SK-N-SH (cell line): Measurements from ENCODE around the gene CDH13. TPM values are rescaled to one million over a fixed set of nuclear protein-coding genes. Genes with fewer than 3 reads are reported as not detected.
A peak's percentile ranks its signal among the peaks of the same experiment; 100 is the strongest.

Experiments
- CTCF ChIA-PET: fragments of 300-600, 350-600 bp; formaldehyde crosslinking; extraction: SDS; loops from one replicate; lab custom pipeline; 2021; lab: Yijun Ruan, JAX
- POLR2A ChIA-PET: fragments of 350-600 bp; sonication (Branson Sonifier 250); formaldehyde crosslinking; extraction: SDS; loops from one replicate; lab custom pipeline; 2020; ENCODE audit warnings: antibody characterized with exemption, inconsistent platforms; lab: Yijun Ruan, JAX
- DNase-seq: peaks from one replicate; pipeline ENCODE4 v3.0.0; 2012
- H2AFZ ChIP-seq: fragments of 200-600 bp; sonication (generic); 2 replicates; pipeline ENCODE4 v1.8.1; 2016; ENCODE audit warnings: antibody characterized with exemption, mild to moderate bottlenecking, low read depth
- H3F3A ChIP-seq: fragments of 200-600 bp; sonication (generic); replicated peaks from 2 replicates; pipeline ENCODE3; 2016; ENCODE audit warnings: antibody characterized with exemption, mild to moderate bottlenecking; ENCODE audit not compliant: insufficient read depth
- H3K27ac ChIP-seq, 2 experiments: fragments of 200-500 bp in 1 of 2; fragments of 200-600 bp in 1 of 2; sonication (Bioruptor generic) in 1 of 2; sonication (generic), shearing (Covaris generic) in 1 of 2; 2 replicates each; pipeline versions ENCODE4 v1.5.1 to v1.6.1; 2014 to 2016; ENCODE audit warnings: low read depth in 2 of 2, inconsistent platforms in 1 of 2, low read length in 1 of 2, mild to moderate bottlenecking in 1 of 2, mixed read lengths in 1 of 2
- H3K27me3 ChIP-seq: fragments of 200-600 bp; sonication (generic), shearing (Covaris generic); 2 replicates; pipeline ENCODE4 v1.6.1; 2016; ENCODE audit warnings: mixed run types; ENCODE audit not compliant: insufficient read depth
- H3K36me3 ChIP-seq, 2 experiments: fragments of 200-500 bp in 1 of 2; fragments of 200-600 bp in 1 of 2; sonication (Bioruptor generic) in 1 of 2; sonication (generic) in 1 of 2; replicated peaks in 1 of 2; 2 replicates each; pipeline versions ENCODE3 to v1.5.1; 2014 to 2016; ENCODE audit warnings: low read length in 1 of 2, mild to moderate bottlenecking in 1 of 2; ENCODE audit not compliant: insufficient read depth in 2 of 2, control insufficient read depth in 1 of 2
- H3K4me1 ChIP-seq, 2 experiments: fragments of 200-500 bp in 1 of 2; fragments of 200-600 bp in 1 of 2; sonication (Bioruptor generic) in 1 of 2; sonication (generic), shearing (Covaris generic) in 1 of 2; 2 replicates each; pipeline versions ENCODE4 v1.5.1 to v1.6.1; 2014 to 2016; ENCODE audit warnings: low read depth in 1 of 2, low read length in 1 of 2, mixed run types in 1 of 2; ENCODE audit not compliant: insufficient read depth in 2 of 2, control insufficient read depth in 1 of 2
- H3K4me2 ChIP-seq: fragments of 200-600 bp; sonication (generic), shearing (Covaris generic); 2 replicates; pipeline ENCODE4 v1.6.1; 2017; ENCODE audit warnings: mixed run types
- H3K4me3 ChIP-seq, 2 experiments: fragments of 200-500 bp in 1 of 2; fragments of 200-600 bp in 1 of 2; sonication (Bioruptor generic) in 1 of 2; sonication (generic), shearing (Covaris generic) in 1 of 2; 2 replicates each; pipeline versions ENCODE4 v1.5.1 to v1.8.1; 2014 to 2016; ENCODE audit warnings: low read depth in 2 of 2, inconsistent platforms in 1 of 2, low read length in 1 of 2, mild to moderate bottlenecking in 1 of 2, mixed read lengths in 1 of 2, moderate library complexity in 1 of 2
- H3K79me2 ChIP-seq: fragments of 200-600 bp; sonication (generic); 2 replicates; pipeline ENCODE4 v1.8.1; 2017; ENCODE audit warnings: mild to moderate bottlenecking; ENCODE audit not compliant: insufficient read depth
- H3K9ac ChIP-seq: fragments of 200-600 bp; sonication (generic); 2 replicates; pipeline ENCODE4 v1.6.1; 2017; ENCODE audit warnings: mixed run types
- H3K9me2 ChIP-seq: fragments of 200-600 bp; sonication (generic); 2 replicates; pipeline ENCODE4 v1.6.1; 2017; ENCODE audit warnings: mixed run types
- H3K9me3 ChIP-seq: fragments of 200-600 bp; sonication (generic); 2 replicates; pipeline ENCODE4 v1.6.1; 2017; ENCODE audit warnings: mixed run types, mild to moderate bottlenecking, moderate library complexity
- H4K20me1 ChIP-seq: fragments of 200-600 bp; sonication (generic); 2 replicates; pipeline ENCODE4 v1.6.1; 2017; ENCODE audit warnings: mild to moderate bottlenecking, mixed run types; ENCODE audit not compliant: insufficient read depth
- CTCF ChIP-seq: fragments of 200-600 bp; sonication (generic); IDR thresholded peaks from 2 replicates; pipeline ENCODE4 v1.6.1; 2017; ENCODE audit warnings: antibody characterized with exemption, mild to moderate bottlenecking, moderate library complexity
- EP300 ChIP-seq, 2 experiments: IDR thresholded peaks; 2 replicates each; pipeline versions ENCODE4 v1.4.0 to v1.6.1; 2012; ENCODE audit warnings: borderline replicate concordance in 1 of 2, low read depth in 1 of 2, low read length in 1 of 2
- EZH2phosphoT487 ChIP-seq: fragments of 200-600 bp; sonication (generic); IDR thresholded peaks from 2 replicates; pipeline ENCODE4 v1.6.1; 2017; ENCODE audit warnings: low read depth, mixed run types, mild to moderate bottlenecking, antibody characterized with exemption, moderate library complexity, borderline replicate concordance
- FOSL2 ChIP-seq: IDR thresholded peaks from 2 replicates; pipeline ENCODE4 v1.4.0; 2012; ENCODE audit warnings: low read depth, mild to moderate bottlenecking, moderate library complexity, borderline replicate concordance
- FOXJ3 ChIP-seq: sonication (generic); formaldehyde crosslinking; IDR thresholded peaks from 2 replicates; pipeline ENCODE4 v1.5.1; 2020; ENCODE audit warnings: mild to moderate bottlenecking, missing genetic modification reagents
- GABPA ChIP-seq: IDR thresholded peaks from 2 replicates; pipeline ENCODE4 v1.4.0; 2012; ENCODE audit warnings: low read depth, mild to moderate bottlenecking
- GATA2 ChIP-seq: sonication (generic); formaldehyde crosslinking; IDR thresholded peaks from 2 replicates; pipeline ENCODE4 v1.5.0; 2020; ENCODE audit warnings: mild to moderate bottlenecking, missing genetic modification reagents
- IRF3 ChIP-seq: fragments of 150-350 bp; IDR thresholded peaks from 2 replicates; pipeline ENCODE4 v1.6.1; 2016; ENCODE audit warnings: mild to moderate bottlenecking, low read depth, low read length
- JUND ChIP-seq: IDR thresholded peaks from 2 replicates; pipeline ENCODE4 v1.4.0; 2012
- MAX ChIP-seq: IDR thresholded peaks from 2 replicates; pipeline ENCODE4 v1.4.0; 2012; ENCODE audit warnings: low read depth
- MEF2A ChIP-seq: IDR thresholded peaks from 2 replicates; pipeline ENCODE4 v1.4.0; 2012; ENCODE audit warnings: low read depth, borderline replicate concordance
- RAD21 ChIP-seq: IDR thresholded peaks from 2 replicates; pipeline ENCODE4 v1.6.1; 2012; ENCODE audit warnings: mild to moderate bottlenecking, low read length
- RCOR1 ChIP-seq: fragments of 150-350 bp; IDR thresholded peaks from 2 replicates; pipeline ENCODE4 v1.6.1; 2017; ENCODE audit warnings: antibody characterized with exemption, low read length
- RXRA ChIP-seq: IDR thresholded peaks from 2 replicates; pipeline ENCODE4 v1.4.0; 2012; ENCODE audit warnings: low read depth, mild to moderate bottlenecking, borderline replicate concordance
- SIN3A ChIP-seq: IDR thresholded peaks from 2 replicates; pipeline ENCODE4 v1.6.1; 2012; ENCODE audit warnings: low read depth, mild to moderate bottlenecking, low read length, moderate library complexity, borderline replicate concordance
- SMC3 ChIP-seq: IDR thresholded peaks from 2 replicates; pipeline ENCODE4 v1.6.1; 2012; ENCODE audit warnings: low read depth, low read length, improper control_type of control experiment
- TCF12 ChIP-seq: IDR thresholded peaks from 2 replicates; pipeline ENCODE4 v1.4.0; 2012
- USF1 ChIP-seq: IDR thresholded peaks from 2 replicates; pipeline ENCODE4 v1.4.0; 2012; ENCODE audit warnings: low read depth, borderline replicate concordance
- USF2 ChIP-seq: fragments of 150-350 bp; IDR thresholded peaks from 2 replicates; pipeline ENCODE4 v1.6.1; 2017; ENCODE audit warnings: antibody characterized with exemption, low read length, low read depth, borderline replicate concordance
- YY1 ChIP-seq: IDR thresholded peaks from 2 replicates; pipeline ENCODE4 v1.4.0; 2012; ENCODE audit warnings: low read depth, mild to moderate bottlenecking
- ZBTB33 ChIP-seq: IDR thresholded peaks from 2 replicates; pipeline ENCODE4 v1.4.0; 2012; ENCODE audit warnings: low read depth, borderline replicate concordance
- WGBS: methylation state at CpG from one replicate; pipeline ENCODE4 v1.1.6; 2017; ENCODE audit warnings: low lambda C conversion rate; 5-methylcytosine and 5-hydroxymethylcytosine counted together
- polyA plus RNA-seq, 3 experiments: library from polyadenylated mRNA; depleted of rRNA; stranded (reverse); fragments of >200 nt; gene quantifications; 2 replicates each; pipeline ENCODE4 v1.2.3, GENCODE V29; 2012

The CDH13 gene
- polyA plus RNA-seq, 1 of the 3 experiments (the other 2 are of a cell fraction): 93.0 TPM

GRCh38 chr16:83355570-83356218, 728.9 kb downstream of the CDH13 start:
- WGBS: 44% methylated on average over 8 of the region's 8 CpGs
- CTCF ChIA-PET: interaction anchor here (0.5 to 1.9 kb wide), 12 partner anchors 9 to 984 kb away, joined by 3 to 10 read pairs (median 4); no protein-coding TSS in a partner anchor
- no peaks in the 10 kb centered on the region for H3K27me3 ChIP-seq
- no peaks in the 10 kb centered on the region for H3K36me3 ChIP-seq
- no peak overlapping the region for H3K27ac ChIP-seq
- POLR2A ChIA-PET: no interaction called here
- H3K9me2 ChIP-seq: no peaks in the 10 kb centered on the region
- H3K9me3 ChIP-seq: no peaks in the 10 kb centered on the region
- H2AFZ ChIP-seq: no peak overlapping the region
- no peak overlapping the region for H3K4me3 ChIP-seq
- DNase-seq: no peak
- no peak overlapping the region for H3K9ac ChIP-seq
- no peaks in the 10 kb centered on the region for H3K4me1 ChIP-seq
- no peak for TF ChIP-seq CTCF
- TF ChIP-seq, all 33 proteins: peak for 0
- Histone ChIP-seq H3F3A (peaks cover 5% of the 10 kb centered on the region), H4K20me1 (no peaks in the 10 kb centered on the region), H3K79me2 (no peaks in the 10 kb centered on the region), H3K4me2 (no peak overlapping the region)

GRCh38 chr16:83356266-83356665, 729.5 kb downstream of the CDH13 start:
- 1% methylated on average over 4 of the region's 4 CpGs for WGBS
- no peaks in the 10 kb centered on the region for H3K9me2 ChIP-seq
- no peak overlapping the region for H3K9ac ChIP-seq
- DNase-seq: peak; percentile 43
- no peaks in the 10 kb centered on the region for H3K27me3 ChIP-seq
- H3K4me1 ChIP-seq: no peaks in the 10 kb centered on the region
- no peak overlapping the region for H2AFZ ChIP-seq
- peaks cover 4% of the 10 kb centered on the region; the same call in 1 of the 2 replicates for H3K9me3 ChIP-seq
- H4K20me1 ChIP-seq: no peaks in the 10 kb centered on the region
- H3K36me3 ChIP-seq: no peaks in the 10 kb centered on the region
- H3K4me3 ChIP-seq: no peak overlapping the region
- H3K27ac ChIP-seq: peak overlapping the region in 1 of 2 experiments; percentile 1; a peak in 1 of 4 replicates
- H3F3A ChIP-seq: peaks cover 5% of the 10 kb centered on the region
- H3K4me2 ChIP-seq: no peak overlapping the region
- ChIA-PET POLR2A (no interaction called here), CTCF (interaction anchor here (0.5 to 1.9 kb wide), 22 partner anchors 8 to 994 kb away, joined by 3 to 10 read pairs (median 4); no protein-coding TSS in a partner anchor)
- no peaks in the 10 kb centered on the region for H3K79me2 ChIP-seq
- TF ChIP-seq IRF3 (no peak), TCF12 (no peak), SIN3A (no peak), USF1 (no peak), GABPA (no peak), SMC3 (peak; percentile 59), USF2 (no peak), RAD21 (peak; percentile 66), YY1 (no peak), FOXJ3 (CRISPR knock-in tag) (no peak), RXRA (no peak), ZBTB33 (no peak), EZH2phosphoT487 (no peak), GATA2 (CRISPR knock-in tag) (no peak), FOSL2 (no peak), MAX (no peak), RCOR1 (no peak), JUND (no peak), MEF2A (no peak), EP300 (IDR thresholded peaks at IDR 0.05; ENCODE audit: borderline replicate concordance in 1 of 2, low read depth in 1 of 2, low read length in 1 of 2) (no peak)
